Suprapubic skin (tissue), 4 donors: ENCODE results near the gene MINDY4. TPM values are rescaled to one million over a fixed set of nuclear protein-coding genes. Genes with fewer than 3 reads are reported as not detected.

ENCODE experiments used
- DNase-seq, 2 donors: peaks; one replicate each; pipeline ENCODE4 v3.0.0-alpha.2; 2019; ENCODE audit warnings: low spot score in 2 of 2
- H3K27ac ChIP-seq: fragments of 200-600 bp; sonication (generic); one replicate; pipeline ENCODE4 v1.5.1; 2019
- H3K27me3 ChIP-seq: fragments of 200-600 bp; sonication (generic); one replicate; pipeline ENCODE4 v1.5.1; 2019
- H3K36me3 ChIP-seq: fragments of 200-600 bp; sonication (generic); one replicate; pipeline ENCODE4 v1.5.1; 2019
- H3K4me1 ChIP-seq: fragments of 200-600 bp; sonication (generic); one replicate; pipeline ENCODE4 v1.5.1; 2019
- H3K4me3 ChIP-seq: fragments of 200-600 bp; sonication (generic); one replicate; pipeline ENCODE4 v1.5.1; 2019; ENCODE audit warnings: mild to moderate bottlenecking
- H3K9me3 ChIP-seq: fragments of 200-600 bp; sonication (generic); one replicate; pipeline ENCODE4 v1.5.1; 2019
- EP300 ChIP-seq: sonication (generic); formaldehyde crosslinking; IDR thresholded peaks from one replicate; pipeline ENCODE4 v1.6.1; 2017; ENCODE audit warnings: antibody characterized with exemption
- POLR2A ChIP-seq, 2 donors: fragments of 450-650 bp; IDR thresholded peaks; one replicate each; pipeline ENCODE4 v1.6.1; 2017; ENCODE audit warnings: antibody characterized with exemption in 2 of 2, mild to moderate bottlenecking in 2 of 2, moderate library complexity in 2 of 2
- POLR2AphosphoS5 ChIP-seq, 3 donors: sonication (generic); formaldehyde crosslinking; IDR thresholded peaks; one replicate each; pipeline ENCODE4 v1.6.1; 2017; ENCODE audit warnings: antibody characterized with exemption in 3 of 3
- WGBS: methylation state at CpG from one replicate; pipeline ENCODE4 v1.1.5; 2018; 5-methylcytosine and 5-hydroxymethylcytosine counted together
- total RNA-seq, 4 donors: library from RNA; depleted of rRNA; stranded (reverse); fragments of >200 nt; gene quantifications; one replicate each; pipeline ENCODE4 v1.1.0, GENCODE V29; 2016
- TF ChIP-seq, protein P1 (sequence below), 2 donors: fragments of 200-600 bp in 1 of 2; fragments of 450-650 bp in 1 of 2; sonication (generic) in 1 of 2; IDR thresholded peaks; one replicate each; pipeline ENCODE4 v1.5.1; 2016 to 2019; ENCODE audit warnings: antibody characterized with exemption in 2 of 2, mild to moderate bottlenecking in 1 of 2, moderate library complexity in 1 of 2

Gene MINDY4
- total RNA-seq, 4 donors from 2014 or later, result 4.6 to 10.5 (median 6.1) TPM

GRCh38 chr7:30906515-30907240, 135.5 kb downstream of the MINDY4 start:
- Histone ChIP-seq H3K27ac (peak overlapping the region; percentile 46), H3K36me3 (no peaks in the 10 kb centered on the region), H3K9me3 (no peaks in the 10 kb centered on the region), H3K27me3 (no peaks in the 10 kb centered on the region), H3K4me1 (peaks cover 62% of the 10 kb centered on the region), H3K4me3 (no peak overlapping the region)
- DNase-seq, result no peak
- TF ChIP-seq POLR2A (IDR thresholded peaks at IDR 0.05), result no peak
- TF ChIP-seq POLR2AphosphoS5 (IDR thresholded peaks at IDR 0.05), result no peak
- TF ChIP-seq, protein P1, sequence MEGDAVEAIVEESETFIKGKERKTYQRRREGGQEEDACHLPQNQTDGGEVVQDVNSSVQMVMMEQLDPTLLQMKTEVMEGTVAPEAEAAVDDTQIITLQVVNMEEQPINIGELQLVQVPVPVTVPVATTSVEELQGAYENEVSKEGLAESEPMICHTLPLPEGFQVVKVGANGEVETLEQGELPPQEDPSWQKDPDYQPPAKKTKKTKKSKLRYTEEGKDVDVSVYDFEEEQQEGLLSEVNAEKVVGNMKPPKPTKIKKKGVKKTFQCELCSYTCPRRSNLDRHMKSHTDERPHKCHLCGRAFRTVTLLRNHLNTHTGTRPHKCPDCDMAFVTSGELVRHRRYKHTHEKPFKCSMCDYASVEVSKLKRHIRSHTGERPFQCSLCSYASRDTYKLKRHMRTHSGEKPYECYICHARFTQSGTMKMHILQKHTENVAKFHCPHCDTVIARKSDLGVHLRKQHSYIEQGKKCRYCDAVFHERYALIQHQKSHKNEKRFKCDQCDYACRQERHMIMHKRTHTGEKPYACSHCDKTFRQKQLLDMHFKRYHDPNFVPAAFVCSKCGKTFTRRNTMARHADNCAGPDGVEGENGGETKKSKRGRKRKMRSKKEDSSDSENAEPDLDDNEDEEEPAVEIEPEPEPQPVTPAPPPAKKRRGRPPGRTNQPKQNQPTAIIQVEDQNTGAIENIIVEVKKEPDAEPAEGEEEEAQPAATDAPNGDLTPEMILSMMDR (IDR thresholded peaks at IDR 0.05), result no peak
- TF ChIP-seq EP300, result no peak
- WGBS, result 68% methylated on average over 9 of the region's 11 CpGs

DNA sequence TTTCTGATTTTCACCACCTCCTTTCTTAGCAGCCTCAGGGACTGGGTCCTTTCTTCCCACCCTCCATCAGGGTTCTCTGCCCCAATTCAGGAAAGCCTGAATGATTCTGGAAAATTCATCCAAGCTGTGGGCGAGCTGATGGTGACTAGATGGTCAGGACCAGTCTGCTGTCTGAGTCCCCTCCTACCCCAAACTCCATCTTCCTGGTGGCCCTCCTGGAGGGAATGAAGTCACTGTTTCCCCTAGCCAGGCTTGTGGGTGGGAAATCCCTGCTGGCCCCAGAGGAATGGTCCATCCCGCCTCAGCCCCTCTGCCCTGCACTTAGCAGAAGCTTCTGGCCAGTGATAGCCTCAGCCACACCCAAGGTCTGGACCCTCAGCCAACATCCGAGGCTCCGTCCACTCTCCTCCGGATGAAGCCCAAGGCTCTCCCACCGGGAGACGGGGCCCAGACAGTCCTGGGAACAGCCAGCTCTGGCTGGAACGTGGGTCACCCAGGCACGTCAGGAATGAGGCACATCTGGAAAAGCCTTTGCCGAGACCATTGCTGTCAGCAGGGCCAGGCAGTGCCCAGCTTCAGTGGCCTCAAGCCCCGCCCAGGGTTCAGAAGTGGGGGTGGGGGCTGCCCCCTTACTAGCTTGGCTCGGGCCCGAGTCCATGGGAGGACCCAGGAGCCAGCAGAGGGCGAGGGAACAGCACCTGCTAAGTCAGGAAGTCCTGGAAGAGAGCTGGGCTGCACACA, 136.5 kb downstream of the MINDY4 start:
- H3K4me1 ChIP-seq, result peaks cover 62% of the 10 kb centered on the region
- no peaks in the 10 kb centered on the region for H3K36me3 ChIP-seq
- no peak overlapping the region for H3K4me3 ChIP-seq
- WGBS, result 45% methylated on average over 6 of the region's 14 CpGs
- TF ChIP-seq EP300 (no peak), POLR2A (IDR thresholded peaks at IDR 0.05) (no peak), POLR2AphosphoS5 (IDR thresholded peaks at IDR 0.05) (no peak)
- TF ChIP-seq, protein P1 (IDR thresholded peaks at IDR 0.05), result no peak
- no peak for DNase-seq
- peak overlapping the region; percentile 46 for H3K27ac ChIP-seq
- no peaks in the 10 kb centered on the region for H3K9me3 ChIP-seq
- H3K27me3 ChIP-seq, result no peaks in the 10 kb centered on the region

- WGBS, result 81% methylated on average over 10 of the region's 10 CpGs
- H3K27ac ChIP-seq, result no peak overlapping the region
- H3K4me1 ChIP-seq, result peaks cover 62% of the 10 kb centered on the region
Observed at GRCh38 chr7:30908681-30909080, 137.5 kb downstream of the MINDY4 start.

DNA sequence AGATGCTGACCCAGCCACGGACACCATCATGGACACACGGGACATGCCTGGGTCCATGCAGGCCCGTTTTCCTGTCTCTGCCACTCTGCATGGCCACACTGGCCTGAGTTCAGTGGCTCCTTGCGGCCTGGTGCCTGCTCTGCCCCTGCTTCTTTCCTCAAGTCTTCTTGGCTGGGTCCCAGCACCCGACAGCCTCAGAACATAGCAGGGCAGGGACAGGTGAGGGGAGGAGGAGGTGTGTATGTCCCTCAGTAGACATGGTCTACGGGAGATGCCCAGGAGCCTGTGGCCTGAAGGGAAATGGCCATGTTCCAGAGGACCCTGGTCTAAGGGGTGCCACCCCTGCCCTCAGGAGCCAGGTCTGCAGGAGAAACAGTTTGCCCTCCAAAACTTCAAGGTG, 138.2 kb downstream of the MINDY4 start:
- no peaks in the 10 kb centered on the region for H3K36me3 ChIP-seq
- TF ChIP-seq POLR2AphosphoS5 (IDR thresholded peaks at IDR 0.05) (no peak), POLR2A (IDR thresholded peaks at IDR 0.05) (no peak), EP300 (no peak)
- TF ChIP-seq, protein P1 (IDR thresholded peaks at IDR 0.05), result no peak
- no peak overlapping the region for H3K27ac ChIP-seq
- WGBS, result no CpG with 5 or more reads among the region's 6 CpGs
- no peak for DNase-seq
- H3K4me3 ChIP-seq, result no peak overlapping the region
- H3K27me3 ChIP-seq, result no peaks in the 10 kb centered on the region
- peaks cover 66% of the 10 kb centered on the region for H3K4me1 ChIP-seq
- no peaks in the 10 kb centered on the region for H3K9me3 ChIP-seq

More at GRCh38 chr7:30908681-30909080, 137.5 kb downstream of the MINDY4 start:
- Histone ChIP-seq H3K9me3 (no peaks in the 10 kb centered on the region), H3K27me3 (no peaks in the 10 kb centered on the region), H3K36me3 (no peaks in the 10 kb centered on the region), H3K4me3 (no peak overlapping the region)
- DNase-seq, result no peak
- no peak for TF ChIP-seq EP300
- TF ChIP-seq, protein P1 (IDR thresholded peaks at IDR 0.05), result no peak
- TF ChIP-seq POLR2AphosphoS5 (IDR thresholded peaks at IDR 0.05), result no peak
- no peak for TF ChIP-seq POLR2A (IDR thresholded peaks at IDR 0.05)

DNA sequence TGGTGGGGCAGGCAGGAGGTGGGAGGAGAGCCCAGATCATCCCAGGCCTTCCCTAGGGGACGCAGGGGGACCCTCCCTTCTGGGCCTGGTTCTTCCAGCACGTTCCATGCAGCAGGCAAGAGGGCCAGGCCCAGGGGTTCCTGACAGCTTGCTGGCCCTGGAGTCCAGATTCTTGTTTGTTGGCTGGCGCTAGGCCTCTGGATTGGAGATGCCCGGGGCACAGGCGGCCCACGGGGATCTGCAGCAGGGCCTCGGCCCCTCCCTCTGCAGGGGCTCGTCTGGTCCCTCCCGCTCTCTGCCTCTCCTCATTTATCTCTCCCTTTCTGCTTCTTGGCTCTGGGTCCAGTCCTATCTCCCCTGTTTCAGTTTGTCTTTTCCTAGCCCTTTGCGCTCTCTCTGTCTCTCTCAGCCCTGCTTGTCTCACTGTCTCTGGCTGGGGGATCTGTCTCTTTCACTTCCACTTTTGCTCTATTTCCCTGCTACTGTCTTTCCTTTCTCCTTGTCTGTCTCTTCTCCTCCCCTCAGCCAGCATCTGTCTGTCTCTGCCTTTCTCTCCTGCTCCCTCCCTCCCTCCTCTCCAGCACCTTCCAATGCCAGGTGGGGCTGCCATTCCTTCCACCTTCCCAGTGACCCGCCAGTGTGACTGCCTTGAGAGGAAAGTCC, 139.3 kb downstream of the MINDY4 start:
- TF ChIP-seq EP300 (no peak), POLR2A (IDR thresholded peaks at IDR 0.05) (no peak), POLR2AphosphoS5 (IDR thresholded peaks at IDR 0.05) (no peak)
- TF ChIP-seq, protein P1 (IDR thresholded peaks at IDR 0.05), result no peak
- H3K9me3 ChIP-seq, result no peaks in the 10 kb centered on the region
- no peak overlapping the region for H3K27ac ChIP-seq
- H3K27me3 ChIP-seq, result no peaks in the 10 kb centered on the region
- 50% methylated on average over 9 of the region's 11 CpGs for WGBS
- H3K4me3 ChIP-seq, result no peak overlapping the region
- H3K4me1 ChIP-seq, result peaks cover 65% of the 10 kb centered on the region
- DNase-seq, result no peak
- H3K36me3 ChIP-seq, result no peaks in the 10 kb centered on the region
